Fibroblast of the aortic adventitia (primary cell): ENCODE data around the gene SEMA3G. TPM values are rescaled to one million over a fixed set of nuclear protein-coding genes. Genes with fewer than 3 reads are reported as not detected.

ENCODE experiments used
- DNase-seq: peaks from one replicate; pipeline ENCODE4 v3.0.0-alpha.2; 2010; ENCODE audit warnings: low read depth
- H3K4me3 ChIP-seq: 2 replicates; pipeline ENCODE4 v1.5.1; 2011; ENCODE audit warnings: low read depth, mild to moderate bottlenecking, control low read depth, low read length, moderate library complexity
- total RNA-seq: library from RNA; depleted of rRNA; stranded (reverse); fragments of >200 nt; gene quantifications from 2 replicates; pipeline ENCODE4 v1.2.3, GENCODE V29; 2012; ENCODE audit warnings: low replicate concordance
- TF ChIP-seq, protein P1 (sequence below): IDR thresholded peaks from 2 replicates; pipeline ENCODE4 v1.5.1; 2011; ENCODE audit warnings: mild to moderate bottlenecking, low read length, control low read depth, inconsistent platforms; ENCODE audit not compliant: insufficient read depth

SEMA3G gene
- total RNA-seq, 1 donor = not detected

DNA sequence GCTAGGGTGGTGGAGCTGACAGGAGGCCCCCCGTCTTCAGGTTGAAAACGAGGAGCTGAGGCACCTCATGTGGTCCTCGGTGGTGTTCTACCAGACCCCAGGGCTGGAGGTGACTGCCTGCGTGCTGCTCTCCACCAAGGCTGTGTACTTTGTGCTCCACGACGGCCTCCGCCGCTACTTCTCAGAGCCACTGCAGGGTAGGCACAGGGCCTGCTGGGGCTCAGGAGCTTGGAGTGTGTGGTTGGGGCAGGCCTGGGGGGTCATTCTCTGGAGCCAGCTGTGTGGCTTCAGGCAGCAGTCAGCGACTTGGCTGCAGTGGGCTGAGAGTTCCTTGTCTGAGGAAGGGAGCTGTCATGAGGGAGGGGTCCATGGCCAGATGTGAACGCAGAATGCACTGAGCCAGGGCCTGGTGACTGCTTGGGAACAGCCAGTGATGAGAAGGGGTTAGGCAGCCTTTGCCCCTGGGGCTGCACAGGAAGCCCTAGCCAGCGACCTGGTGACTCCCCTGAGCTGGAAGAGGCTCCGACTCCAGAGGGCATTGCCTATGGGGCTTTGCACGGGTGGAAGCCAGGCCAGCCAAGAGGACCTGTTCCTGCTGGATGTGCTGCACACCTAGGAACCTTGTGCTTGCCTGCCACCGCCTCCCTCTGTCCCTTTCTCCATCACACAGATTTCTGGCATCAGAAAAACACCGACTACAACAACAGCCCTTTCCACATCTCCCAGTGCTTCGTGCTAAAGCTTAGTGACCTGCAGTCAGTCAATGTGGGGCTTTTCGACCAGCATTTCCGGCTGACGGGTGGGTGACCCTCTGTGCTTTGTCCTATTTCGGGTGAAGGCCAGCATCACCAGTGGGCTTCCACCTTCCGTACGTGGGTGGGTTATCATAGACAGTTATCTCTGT, 45.4 kb upstream of the SEMA3G start:
- no peak for DNase-seq
- TF ChIP-seq, protein P1, sequence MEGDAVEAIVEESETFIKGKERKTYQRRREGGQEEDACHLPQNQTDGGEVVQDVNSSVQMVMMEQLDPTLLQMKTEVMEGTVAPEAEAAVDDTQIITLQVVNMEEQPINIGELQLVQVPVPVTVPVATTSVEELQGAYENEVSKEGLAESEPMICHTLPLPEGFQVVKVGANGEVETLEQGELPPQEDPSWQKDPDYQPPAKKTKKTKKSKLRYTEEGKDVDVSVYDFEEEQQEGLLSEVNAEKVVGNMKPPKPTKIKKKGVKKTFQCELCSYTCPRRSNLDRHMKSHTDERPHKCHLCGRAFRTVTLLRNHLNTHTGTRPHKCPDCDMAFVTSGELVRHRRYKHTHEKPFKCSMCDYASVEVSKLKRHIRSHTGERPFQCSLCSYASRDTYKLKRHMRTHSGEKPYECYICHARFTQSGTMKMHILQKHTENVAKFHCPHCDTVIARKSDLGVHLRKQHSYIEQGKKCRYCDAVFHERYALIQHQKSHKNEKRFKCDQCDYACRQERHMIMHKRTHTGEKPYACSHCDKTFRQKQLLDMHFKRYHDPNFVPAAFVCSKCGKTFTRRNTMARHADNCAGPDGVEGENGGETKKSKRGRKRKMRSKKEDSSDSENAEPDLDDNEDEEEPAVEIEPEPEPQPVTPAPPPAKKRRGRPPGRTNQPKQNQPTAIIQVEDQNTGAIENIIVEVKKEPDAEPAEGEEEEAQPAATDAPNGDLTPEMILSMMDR = no peak
- H3K4me3 ChIP-seq = no peak overlapping the region

DNA sequence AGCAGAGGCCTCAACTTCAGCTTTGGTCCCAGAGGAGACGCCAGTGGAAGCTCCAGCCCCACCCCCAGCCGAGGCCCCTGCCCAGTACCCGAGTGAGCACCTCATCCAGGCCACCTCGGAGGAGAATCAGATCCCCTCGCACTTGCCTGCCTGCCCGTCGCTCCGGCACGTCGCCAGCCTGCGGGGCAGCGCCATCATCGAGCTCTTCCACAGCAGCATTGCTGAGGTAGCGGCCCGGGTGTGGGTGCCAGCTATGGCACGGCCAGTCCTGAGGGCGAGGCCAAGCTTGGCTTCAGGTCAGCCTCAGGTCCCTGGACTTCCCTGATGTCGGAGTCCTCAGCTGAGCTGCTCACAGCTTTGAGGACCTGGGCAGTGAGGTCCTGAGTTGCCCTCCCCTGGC, 44.5 kb upstream of the SEMA3G start:
- no peak for DNase-seq
- TF ChIP-seq, protein P1 = no peak

DNA sequence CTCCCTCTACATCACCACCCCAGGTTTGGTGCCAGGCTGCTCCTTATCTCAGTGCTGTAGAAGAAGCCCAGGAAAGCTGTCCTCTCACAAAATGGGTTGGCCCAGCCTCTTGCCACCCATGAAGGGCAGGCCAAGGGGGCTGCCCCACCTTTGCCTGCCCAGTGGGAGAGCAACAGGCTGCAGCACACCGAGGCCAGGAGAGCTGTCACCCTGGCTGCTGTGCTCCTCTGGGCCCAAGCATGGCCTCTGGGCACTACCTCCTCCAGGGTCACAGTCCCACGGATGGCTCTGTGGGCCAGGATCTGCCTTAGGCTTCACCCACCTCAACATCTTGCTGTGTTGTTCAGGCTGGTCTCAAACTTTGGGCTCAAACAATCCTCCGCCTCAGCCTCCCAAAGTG, 43.8 kb upstream of the SEMA3G start:
- TF ChIP-seq, protein P1 = no peak
- DNase-seq = no peak
- H3K4me3 ChIP-seq = no peak overlapping the region

More for the DNA sequence above, 44.5 kb upstream of the SEMA3G start:
- H3K4me3 ChIP-seq = no peak overlapping the region

DNA sequence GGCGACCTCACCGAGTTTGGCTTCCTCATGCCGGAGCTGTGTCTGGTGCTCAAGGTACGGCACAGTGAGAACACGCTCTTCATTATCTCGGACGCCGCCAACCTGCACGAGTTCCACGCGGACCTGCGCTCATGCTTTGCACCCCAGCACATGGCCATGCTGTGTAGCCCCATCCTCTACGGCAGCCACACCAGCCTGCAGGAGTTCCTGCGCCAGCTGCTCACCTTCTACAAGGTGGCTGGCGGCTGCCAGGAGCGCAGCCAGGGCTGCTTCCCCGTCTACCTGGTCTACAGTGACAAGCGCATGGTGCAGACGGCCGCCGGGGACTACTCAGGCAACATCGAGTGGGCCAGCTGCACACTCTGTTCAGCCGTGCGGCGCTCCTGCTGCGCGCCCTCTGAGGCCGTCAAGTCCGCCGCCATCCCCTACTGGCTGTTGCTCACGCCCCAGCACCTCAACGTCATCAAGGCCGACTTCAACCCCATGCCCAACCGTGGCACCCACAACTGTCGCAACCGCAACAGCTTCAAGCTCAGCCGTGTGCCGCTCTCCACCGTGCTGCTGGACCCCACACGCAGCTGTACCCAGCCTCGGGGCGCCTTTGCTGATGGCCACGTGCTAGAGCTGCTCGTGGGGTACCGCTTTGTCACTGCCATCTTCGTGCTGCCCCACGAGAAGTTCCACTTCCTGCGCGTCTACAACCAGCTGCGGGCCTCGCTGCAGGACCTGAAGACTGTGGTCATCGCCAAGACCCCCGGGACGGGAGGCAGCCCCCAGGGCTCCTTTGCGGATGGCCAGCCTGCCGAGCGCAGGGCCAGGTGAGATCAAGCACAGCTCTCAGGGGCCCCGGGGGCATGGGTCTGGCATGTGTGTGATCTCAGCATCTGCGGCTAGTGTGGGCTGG, 43.1 kb upstream of the SEMA3G start:
- no peak overlapping the region for H3K4me3 ChIP-seq
- DNase-seq = no peak
- TF ChIP-seq, protein P1 = no peak

DNA sequence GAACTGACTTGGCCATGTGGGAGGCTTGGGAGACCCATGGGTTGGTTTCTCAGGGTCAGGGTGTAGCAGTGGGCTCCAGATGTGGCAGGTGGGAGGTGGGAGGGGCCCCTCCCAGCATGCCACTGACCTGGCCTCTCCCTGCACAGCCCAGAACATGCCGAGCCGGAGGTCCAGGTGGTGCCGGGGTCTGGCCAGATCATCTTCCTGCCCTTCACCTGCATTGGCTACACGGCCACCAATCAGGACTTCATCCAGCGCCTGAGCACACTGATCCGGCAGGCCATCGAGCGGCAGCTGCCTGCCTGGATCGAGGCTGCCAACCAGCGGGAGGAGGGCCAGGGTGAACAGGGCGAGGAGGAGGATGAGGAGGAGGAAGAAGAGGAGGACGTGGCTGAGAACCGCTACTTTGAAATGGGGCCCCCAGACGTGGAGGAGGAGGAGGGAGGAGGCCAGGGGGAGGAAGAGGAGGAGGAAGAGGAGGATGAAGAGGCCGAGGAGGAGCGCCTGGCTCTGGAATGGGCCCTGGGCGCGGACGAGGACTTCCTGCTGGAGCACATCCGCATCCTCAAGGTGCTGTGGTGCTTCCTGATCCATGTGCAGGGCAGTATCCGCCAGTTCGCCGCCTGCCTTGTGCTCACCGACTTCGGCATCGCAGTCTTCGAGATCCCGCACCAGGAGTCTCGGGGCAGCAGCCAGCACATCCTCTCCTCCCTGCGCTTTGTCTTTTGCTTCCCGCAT, 42.3 kb upstream of the SEMA3G start:
- DNase-seq = no peak
- H3K4me3 ChIP-seq = no peak overlapping the region
- TF ChIP-seq, protein P1 = no peak
